ENCODE measurements around the gene SOCS2.

- TF ChIP-seq CTCF (conservative IDR thresholded peaks at IDR 0.05; ENCODE audit: low read length): no peak
- TF ChIP-seq EZH2phosphoT487 (IDR thresholded peaks at IDR 0.05; ENCODE audit: borderline replicate concordance, low read depth, low read length): no peak
These were observed 21.5 kb upstream of the SOCS2 start for GRCh38 chr12:93550748-93551611.
